Measurements from ENCODE around the gene XAGE1B.
"Not testable (repeated sequence)": the region's sequence is repeated elsewhere in the genome, so short reads cannot be mapped to it uniquely, and the experiment has no call there.

GRCh38 chrX:52511126-52511525 is 5.7 kb downstream of the XAGE1B start:
- TF ChIP-seq ZNF274 (IDR thresholded peaks at IDR 0.05; ENCODE audit: borderline replicate concordance, low read depth, low read length); CTCF (IDR thresholded peaks at IDR 0.05 in 2 of 3, conservative IDR thresholded peaks at IDR 0.05 in 1 of 3; ENCODE audit: insufficient read depth in 2 of 3, low read depth in 1 of 3, low read length in 3 of 3); POLR2A (conservative IDR thresholded peaks at IDR 0.05); CREB1 (IDR thresholded peaks at IDR 0.05); CREB1 (CRISPR knock-in tag; IDR thresholded peaks at IDR 0.05); MTA1 (IDR thresholded peaks at IDR 0.05; ENCODE audit: borderline replicate concordance); DACH1 (IDR thresholded peaks at IDR 0.05; ENCODE audit: partially characterized antibody): not testable (repeated sequence)
- TF ChIP-seq, protein P1, sequence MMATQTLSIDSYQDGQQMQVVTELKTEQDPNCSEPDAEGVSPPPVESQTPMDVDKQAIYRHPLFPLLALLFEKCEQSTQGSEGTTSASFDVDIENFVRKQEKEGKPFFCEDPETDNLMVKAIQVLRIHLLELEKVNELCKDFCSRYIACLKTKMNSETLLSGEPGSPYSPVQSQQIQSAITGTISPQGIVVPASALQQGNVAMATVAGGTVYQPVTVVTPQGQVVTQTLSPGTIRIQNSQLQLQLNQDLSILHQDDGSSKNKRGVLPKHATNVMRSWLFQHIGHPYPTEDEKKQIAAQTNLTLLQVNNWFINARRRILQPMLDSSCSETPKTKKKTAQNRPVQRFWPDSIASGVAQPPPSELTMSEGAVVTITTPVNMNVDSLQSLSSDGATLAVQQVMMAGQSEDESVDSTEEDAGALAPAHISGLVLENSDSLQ (IDR thresholded peaks at IDR 0.05) = not testable (repeated sequence)
- TF ChIP-seq, protein P2, sequence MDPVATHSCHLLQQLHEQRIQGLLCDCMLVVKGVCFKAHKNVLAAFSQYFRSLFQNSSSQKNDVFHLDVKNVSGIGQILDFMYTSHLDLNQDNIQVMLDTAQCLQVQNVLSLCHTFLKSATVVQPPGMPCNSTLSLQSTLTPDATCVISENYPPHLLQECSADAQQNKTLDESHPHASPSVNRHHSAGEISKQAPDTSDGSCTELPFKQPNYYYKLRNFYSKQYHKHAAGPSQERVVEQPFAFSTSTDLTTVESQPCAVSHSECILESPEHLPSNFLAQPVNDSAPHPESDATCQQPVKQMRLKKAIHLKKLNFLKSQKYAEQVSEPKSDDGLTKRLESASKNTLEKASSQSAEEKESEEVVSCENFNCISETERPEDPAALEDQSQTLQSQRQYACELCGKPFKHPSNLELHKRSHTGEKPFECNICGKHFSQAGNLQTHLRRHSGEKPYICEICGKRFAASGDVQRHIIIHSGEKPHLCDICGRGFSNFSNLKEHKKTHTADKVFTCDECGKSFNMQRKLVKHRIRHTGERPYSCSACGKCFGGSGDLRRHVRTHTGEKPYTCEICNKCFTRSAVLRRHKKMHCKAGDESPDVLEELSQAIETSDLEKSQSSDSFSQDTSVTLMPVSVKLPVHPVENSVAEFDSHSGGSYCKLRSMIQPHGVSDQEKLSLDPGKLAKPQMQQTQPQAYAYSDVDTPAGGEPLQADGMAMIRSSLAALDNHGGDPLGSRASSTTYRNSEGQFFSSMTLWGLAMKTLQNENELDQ (CRISPR knock-in tag; IDR thresholded peaks at IDR 0.05; ENCODE audit: borderline replicate concordance) = not testable (repeated sequence)
